GM21786 (cell line): ENCODE measurements around the gene C3orf33.

Experiments used
- ATAC-seq: cut with Tn5 transposase; IDR thresholded peaks from one replicate; pipeline ENCODE4 v1.9.1; 2021; ENCODE audit not compliant: unreplicated experiment

Gene C3orf33

GRCh38 chr3:155743606-155744005 lies 62.5 kb downstream of the C3orf33 start:
- ATAC-seq = no peak

DNA sequence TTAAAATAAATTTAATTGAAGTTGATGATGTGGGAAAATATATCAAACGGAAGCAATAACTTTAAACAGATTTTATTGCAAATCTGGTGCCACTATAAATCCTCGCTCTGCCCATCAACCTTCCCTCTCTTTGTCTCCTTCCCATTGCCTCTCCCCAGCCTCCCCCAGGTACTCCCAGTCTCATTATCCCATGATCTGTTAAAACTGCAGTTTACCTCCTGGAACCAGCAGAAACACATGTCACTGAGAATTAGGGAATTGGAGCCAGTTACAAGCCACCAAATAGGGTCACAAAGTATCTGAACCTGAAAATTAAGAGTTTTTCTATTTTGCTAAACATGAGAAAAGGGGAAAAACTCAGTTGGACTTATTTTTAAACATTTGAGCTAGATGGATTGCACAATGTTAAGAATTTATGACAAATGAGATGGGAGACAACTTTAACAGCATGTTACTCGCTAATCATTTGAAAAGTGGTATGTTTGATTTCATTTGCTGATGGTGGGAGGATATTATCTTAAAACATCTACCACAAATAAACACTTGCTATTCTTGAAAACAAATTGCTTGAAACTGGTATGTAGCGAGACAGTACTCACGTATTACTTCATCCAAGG lies 63.6 kb downstream of the C3orf33 start:
- no peak for ATAC-seq

- no peak for ATAC-seq
Measured at GRCh38 chr3:155741603-155742002, 64.5 kb downstream of the C3orf33 start.

DNA sequence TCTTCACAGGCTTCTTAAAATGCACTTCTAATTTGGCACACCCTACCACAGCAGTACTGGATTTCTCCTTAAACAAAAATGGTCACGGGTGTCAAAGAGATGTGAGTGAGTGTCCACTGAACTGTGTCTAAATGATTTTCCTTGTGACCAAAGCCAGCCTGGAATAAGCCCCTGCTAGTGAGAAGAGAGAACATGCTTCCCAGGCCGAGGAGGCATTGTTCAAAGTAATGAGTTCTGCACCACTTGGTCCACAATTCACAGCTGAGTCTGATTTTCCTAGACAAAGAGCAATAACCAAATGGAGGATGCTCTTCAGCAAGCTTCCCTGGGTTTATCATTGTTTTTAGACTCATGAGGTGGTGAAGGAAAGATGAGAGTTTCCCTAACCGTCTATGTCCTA lies 65.0 kb downstream of the C3orf33 start:
- no peak for ATAC-seq

GRCh38 chr3:155739154-155739553 lies 66.9 kb downstream of the C3orf33 start:
- ATAC-seq = no peak

DNA sequence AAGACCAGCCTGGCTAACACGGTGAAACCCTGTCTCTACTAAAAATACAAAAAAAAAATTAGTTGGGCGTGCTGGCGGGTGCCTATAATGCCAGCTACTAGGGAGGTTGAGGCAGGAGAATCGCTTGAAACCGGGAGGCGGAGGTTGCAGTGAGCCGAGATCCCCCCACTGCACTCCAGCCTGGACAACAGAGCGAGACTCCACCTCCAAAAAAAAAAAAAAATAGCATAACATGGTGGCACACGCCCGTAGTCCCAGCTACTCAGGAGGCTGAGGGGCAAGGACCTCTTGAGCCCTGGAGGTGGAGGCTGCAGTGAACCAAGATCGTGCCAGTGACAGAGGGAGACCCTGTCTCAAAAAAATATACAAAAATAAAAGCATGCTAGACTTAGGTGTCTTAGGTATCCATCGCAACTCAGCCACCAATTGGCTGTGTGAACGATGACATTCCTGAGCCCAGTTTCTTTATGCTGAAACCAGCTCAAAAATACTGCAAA lies 67.5 kb downstream of the C3orf33 start:
- ATAC-seq = no peak

GRCh38 chr3:155737844-155738460 lies 68.1 kb downstream of the C3orf33 start:
- peak; percentile 96 for ATAC-seq

- no peak for ATAC-seq
Measured at GRCh38 chr3:155736381-155736780, 69.7 kb downstream of the C3orf33 start.

GRCh38 chr3:155730843-155731242 lies 75.2 kb downstream of the C3orf33 start:
- ATAC-seq = no peak

DNA sequence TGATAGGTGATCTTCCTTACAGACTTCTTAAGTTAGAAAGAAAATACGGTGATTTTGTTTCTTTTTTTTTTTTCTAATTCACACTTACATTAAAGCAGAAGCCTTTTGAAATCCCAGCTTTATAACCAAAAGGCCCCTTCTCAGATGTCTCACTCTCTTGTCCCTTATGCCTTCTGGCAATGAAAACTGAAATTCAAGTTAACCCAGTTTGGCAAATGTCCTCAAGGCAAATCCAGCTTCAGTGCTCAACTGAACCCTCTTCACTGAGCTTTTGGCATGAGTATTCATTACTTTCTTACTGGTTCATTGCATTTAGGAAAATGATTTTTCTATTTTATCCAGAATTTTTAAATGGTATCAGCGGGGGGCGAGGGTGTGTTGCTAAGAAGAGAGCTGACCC lies 78.2 kb downstream of the C3orf33 start:
- ATAC-seq = no peak

DNA sequence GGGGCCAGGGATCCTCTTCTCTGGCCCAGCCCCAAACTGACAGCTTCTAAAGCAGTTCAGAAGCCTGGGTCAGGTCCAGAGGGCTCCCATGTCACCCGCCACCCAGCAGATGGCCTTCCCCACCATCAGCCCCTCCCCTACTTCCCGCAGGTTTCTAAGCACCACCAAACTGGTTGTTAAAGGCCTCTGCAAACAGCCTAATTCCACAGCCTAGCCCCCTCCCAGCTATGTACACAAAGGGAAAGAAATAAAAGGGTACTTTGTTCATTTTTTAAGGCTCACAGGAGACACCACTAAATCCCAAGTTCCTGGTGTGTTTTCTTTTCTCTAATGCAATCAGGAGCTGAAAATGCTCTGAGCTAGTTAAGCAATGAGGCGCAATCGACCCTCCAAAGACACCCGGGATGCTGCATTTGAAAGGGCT lies 91.8 kb downstream of the C3orf33 start:
- ATAC-seq = no peak
